HEK293 (cell line): Measurements from ENCODE around the gene PMS1.

Source experiments
- ZNF121 ChIP-seq: fragments of 450-650 bp; formaldehyde crosslinking; IDR thresholded peaks from 2 replicates; pipeline ENCODE4 v1.5.1; 2016; ENCODE audit warnings: missing biosample characterization, missing genetic modification characterization
- ZNF311 ChIP-seq: fragments of 450-650 bp; formaldehyde crosslinking; IDR thresholded peaks from 2 replicates; pipeline ENCODE4 v1.5.1; 2017; ENCODE audit warnings: missing biosample characterization, missing genetic modification characterization, borderline replicate concordance
- ZNF324 ChIP-seq: fragments of 450-650 bp; formaldehyde crosslinking; IDR thresholded peaks from 2 replicates; pipeline ENCODE4 v1.5.1; 2016; ENCODE audit warnings: missing biosample characterization, missing genetic modification characterization
- ZNF473 ChIP-seq: fragments of 450-650 bp; formaldehyde crosslinking; IDR thresholded peaks from 2 replicates; pipeline ENCODE4 v1.5.1; 2017; ENCODE audit warnings: missing biosample characterization, missing genetic modification characterization
- ZNF544 ChIP-seq: fragments of 450-650 bp; formaldehyde crosslinking; IDR thresholded peaks from 2 replicates; pipeline ENCODE4 v1.5.0; 2017; ENCODE audit warnings: missing biosample characterization, missing genetic modification characterization
- ZNF768 ChIP-seq: fragments of 450-650 bp; formaldehyde crosslinking; IDR thresholded peaks from 2 replicates; pipeline ENCODE4 v1.5.1; 2018; ENCODE audit warnings: missing biosample characterization, mild to moderate bottlenecking, missing genetic modification characterization
- ZNF843 ChIP-seq: fragments of 450-650 bp; formaldehyde crosslinking; IDR thresholded peaks from 2 replicates; pipeline ENCODE4 v1.5.1; 2016; ENCODE audit warnings: missing biosample characterization, missing genetic modification characterization
- TF ChIP-seq, protein P1 (sequence below): fragments of 450-650 bp; formaldehyde crosslinking; IDR thresholded peaks from 2 replicates; pipeline ENCODE4 v1.5.1; 2016; ENCODE audit warnings: missing biosample characterization, missing genetic modification characterization
- TF ChIP-seq, protein P2 (sequence below): fragments of 450-650 bp; formaldehyde crosslinking; IDR thresholded peaks from 2 replicates; pipeline ENCODE4 v1.5.1; 2016; ENCODE audit warnings: missing biosample characterization, missing genetic modification characterization

DNA sequence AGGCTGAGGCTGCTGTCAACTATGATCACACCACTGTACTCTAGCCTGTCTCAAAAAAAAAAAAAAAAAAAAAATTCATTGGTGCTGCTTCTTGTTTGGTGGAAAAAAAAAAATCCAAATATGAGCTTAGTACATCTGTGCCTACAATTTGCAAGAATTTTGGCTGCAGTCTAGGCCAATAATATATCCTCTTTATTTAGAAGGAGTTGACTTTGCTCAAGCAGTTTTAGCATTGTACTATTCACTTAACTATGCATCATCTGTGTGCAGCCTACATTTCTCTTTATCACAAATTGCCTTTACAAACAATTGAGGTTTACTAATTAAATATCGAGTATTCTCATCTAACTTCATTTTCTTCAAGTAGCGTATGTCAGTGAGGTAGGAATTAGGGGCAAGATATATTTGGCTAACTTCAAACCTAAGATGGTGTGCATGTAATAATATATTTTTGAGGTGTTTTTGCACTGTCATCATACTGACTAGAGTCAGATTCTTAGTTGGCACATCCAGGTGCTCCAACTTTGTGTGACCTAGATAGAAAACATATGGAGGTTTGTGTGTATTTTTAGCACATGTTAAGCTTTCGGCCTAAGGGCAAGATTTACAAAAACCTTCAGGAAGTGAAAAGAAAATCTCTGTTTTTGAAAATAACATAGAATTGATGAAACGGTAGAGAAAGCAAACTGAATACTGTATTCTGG, 51.8 kb downstream of the PMS1 start:
- TF ChIP-seq ZNF768 (tag by site-specific recombination), result no peak
- TF ChIP-seq, protein P1, sequence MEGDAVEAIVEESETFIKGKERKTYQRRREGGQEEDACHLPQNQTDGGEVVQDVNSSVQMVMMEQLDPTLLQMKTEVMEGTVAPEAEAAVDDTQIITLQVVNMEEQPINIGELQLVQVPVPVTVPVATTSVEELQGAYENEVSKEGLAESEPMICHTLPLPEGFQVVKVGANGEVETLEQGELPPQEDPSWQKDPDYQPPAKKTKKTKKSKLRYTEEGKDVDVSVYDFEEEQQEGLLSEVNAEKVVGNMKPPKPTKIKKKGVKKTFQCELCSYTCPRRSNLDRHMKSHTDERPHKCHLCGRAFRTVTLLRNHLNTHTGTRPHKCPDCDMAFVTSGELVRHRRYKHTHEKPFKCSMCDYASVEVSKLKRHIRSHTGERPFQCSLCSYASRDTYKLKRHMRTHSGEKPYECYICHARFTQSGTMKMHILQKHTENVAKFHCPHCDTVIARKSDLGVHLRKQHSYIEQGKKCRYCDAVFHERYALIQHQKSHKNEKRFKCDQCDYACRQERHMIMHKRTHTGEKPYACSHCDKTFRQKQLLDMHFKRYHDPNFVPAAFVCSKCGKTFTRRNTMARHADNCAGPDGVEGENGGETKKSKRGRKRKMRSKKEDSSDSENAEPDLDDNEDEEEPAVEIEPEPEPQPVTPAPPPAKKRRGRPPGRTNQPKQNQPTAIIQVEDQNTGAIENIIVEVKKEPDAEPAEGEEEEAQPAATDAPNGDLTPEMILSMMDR (tag by site-specific recombination), result no peak
- TF ChIP-seq ZNF121, result no peak
- TF ChIP-seq, protein P2, sequence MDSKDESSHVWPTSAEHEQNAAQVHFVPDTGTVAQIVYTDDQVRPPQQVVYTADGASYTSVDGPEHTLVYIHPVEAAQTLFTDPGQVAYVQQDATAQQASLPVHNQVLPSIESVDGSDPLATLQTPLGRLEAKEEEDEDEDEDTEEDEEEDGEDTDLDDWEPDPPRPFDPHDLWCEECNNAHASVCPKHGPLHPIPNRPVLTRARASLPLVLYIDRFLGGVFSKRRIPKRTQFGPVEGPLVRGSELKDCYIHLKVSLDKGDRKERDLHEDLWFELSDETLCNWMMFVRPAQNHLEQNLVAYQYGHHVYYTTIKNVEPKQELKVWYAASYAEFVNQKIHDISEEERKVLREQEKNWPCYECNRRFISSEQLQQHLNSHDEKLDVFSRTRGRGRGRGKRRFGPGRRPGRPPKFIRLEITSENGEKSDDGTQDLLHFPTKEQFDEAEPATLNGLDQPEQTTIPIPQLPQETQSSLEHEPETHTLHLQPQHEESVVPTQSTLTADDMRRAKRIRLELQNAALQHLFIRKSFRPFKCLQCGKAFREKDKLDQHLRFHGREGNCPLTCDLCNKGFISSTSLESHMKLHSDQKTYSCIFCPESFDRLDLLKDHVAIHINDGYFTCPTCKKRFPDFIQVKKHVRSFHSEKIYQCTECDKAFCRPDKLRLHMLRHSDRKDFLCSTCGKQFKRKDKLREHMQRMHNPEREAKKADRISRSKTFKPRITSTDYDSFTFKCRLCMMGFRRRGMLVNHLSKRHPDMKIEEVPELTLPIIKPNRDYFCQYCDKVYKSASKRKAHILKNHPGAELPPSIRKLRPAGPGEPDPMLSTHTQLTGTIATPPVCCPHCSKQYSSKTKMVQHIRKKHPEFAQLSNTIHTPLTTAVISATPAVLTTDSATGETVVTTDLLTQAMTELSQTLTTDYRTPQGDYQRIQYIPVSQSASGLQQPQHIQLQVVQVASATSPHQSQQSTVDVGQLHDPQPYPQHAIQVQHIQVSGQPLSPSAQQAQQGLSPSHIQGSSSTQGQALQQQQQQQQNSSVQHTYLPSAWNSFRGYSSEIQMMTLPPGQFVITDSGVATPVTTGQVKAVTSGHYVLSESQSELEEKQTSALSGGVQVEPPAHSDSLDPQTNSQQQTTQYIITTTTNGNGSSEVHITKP (tag by site-specific recombination), result no peak
- no peak for TF ChIP-seq ZNF324 (tag by site-specific recombination)
- no peak for TF ChIP-seq ZNF544
- TF ChIP-seq ZNF843 (tag by site-specific recombination), result no peak
- no peak for TF ChIP-seq ZNF473 (tag by site-specific recombination)
- no peak for TF ChIP-seq ZNF311 (tag by site-specific recombination)
